AG09309 (cell line): ENCODE data around the gene RASA1.

Experiments used
- DNase-seq: peaks from one replicate; pipeline ENCODE4 v3.0.0-alpha.2; 2010; ENCODE audit warnings: low read depth
- H3K4me3 ChIP-seq: 2 replicates; pipeline ENCODE4 v1.5.1; 2011; ENCODE audit warnings: mild to moderate bottlenecking, low read depth, low read length, moderate library complexity; ENCODE audit not compliant: control insufficient read depth
- TF ChIP-seq, protein P1 (sequence below): IDR thresholded peaks from 2 replicates; pipeline ENCODE4 v1.5.1; 2011; ENCODE audit warnings: mild to moderate bottlenecking, low read depth, low read length, inconsistent platforms; ENCODE audit not compliant: insufficient read depth, control insufficient read depth; ENCODE audit errors: missing control alignments

The RASA1 gene

DNA sequence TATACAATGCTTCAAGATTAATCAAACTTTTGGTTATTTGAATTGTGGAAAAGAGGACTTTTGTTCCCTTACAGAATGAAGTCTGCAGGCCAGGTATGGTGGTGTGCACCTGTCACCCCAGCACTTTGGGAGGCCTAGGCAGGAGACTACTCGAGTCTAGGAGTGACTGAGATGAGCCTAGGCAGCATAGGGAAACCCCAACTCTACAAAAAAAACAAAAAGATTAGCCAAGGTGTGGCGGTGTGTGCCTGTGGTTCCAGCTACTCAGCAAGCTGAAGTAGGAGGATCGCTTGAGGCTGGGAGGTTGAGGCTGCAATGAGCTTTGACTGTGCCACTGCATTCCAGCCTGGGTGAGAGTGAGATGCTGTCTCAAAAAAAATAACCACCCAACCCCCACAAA lies 135.7 kb downstream of the RASA1 start:
- DNase-seq = no peak
- H3K4me3 ChIP-seq = no peak overlapping the region
- TF ChIP-seq, protein P1, sequence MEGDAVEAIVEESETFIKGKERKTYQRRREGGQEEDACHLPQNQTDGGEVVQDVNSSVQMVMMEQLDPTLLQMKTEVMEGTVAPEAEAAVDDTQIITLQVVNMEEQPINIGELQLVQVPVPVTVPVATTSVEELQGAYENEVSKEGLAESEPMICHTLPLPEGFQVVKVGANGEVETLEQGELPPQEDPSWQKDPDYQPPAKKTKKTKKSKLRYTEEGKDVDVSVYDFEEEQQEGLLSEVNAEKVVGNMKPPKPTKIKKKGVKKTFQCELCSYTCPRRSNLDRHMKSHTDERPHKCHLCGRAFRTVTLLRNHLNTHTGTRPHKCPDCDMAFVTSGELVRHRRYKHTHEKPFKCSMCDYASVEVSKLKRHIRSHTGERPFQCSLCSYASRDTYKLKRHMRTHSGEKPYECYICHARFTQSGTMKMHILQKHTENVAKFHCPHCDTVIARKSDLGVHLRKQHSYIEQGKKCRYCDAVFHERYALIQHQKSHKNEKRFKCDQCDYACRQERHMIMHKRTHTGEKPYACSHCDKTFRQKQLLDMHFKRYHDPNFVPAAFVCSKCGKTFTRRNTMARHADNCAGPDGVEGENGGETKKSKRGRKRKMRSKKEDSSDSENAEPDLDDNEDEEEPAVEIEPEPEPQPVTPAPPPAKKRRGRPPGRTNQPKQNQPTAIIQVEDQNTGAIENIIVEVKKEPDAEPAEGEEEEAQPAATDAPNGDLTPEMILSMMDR = no peak

GRCh38 chr5:87403899-87404298 lies 136.2 kb downstream of the RASA1 start:
- TF ChIP-seq, protein P1 = no peak

GRCh38 chr5:87404359-87404758 lies 136.7 kb downstream of the RASA1 start:
- TF ChIP-seq, protein P1 = no peak
- H3K4me3 ChIP-seq = no peak overlapping the region
- no peak for DNase-seq

More at GRCh38 chr5:87403899-87404298, 136.2 kb downstream of the RASA1 start:
- DNase-seq = no peak
- no peak overlapping the region for H3K4me3 ChIP-seq

DNA sequence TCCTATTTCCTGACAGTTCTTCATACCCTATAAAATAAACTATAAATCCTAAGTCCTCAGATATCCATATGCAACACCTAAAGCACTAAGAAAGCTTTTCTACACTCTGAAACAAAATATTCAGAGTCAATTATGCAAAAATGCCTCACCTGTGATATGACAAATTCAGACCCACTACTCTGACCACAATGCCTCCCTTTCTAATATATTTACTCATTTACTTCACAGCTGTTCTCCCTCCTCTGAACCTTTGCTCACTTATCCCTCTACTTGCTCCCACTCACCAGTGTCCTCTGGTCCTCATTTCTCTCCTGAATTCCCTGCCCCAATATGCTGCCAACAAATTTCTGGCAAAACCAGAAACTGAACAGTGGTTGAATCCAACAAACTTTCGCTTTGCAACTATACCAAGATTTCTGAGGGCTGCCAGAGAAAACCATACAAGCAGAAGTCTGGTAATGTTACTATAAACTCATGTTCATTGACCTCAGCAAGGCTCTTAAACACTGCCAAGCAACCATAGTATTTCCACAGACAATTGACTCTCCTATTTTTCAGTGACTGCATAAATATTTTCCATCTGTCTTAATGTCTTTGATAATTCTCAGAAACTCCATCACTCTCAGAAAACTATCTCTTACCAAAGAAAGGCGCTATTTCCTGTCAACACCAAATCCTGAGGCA lies 137.9 kb downstream of the RASA1 start:
- TF ChIP-seq, protein P1 = no peak
- DNase-seq = no peak
- no peak overlapping the region for H3K4me3 ChIP-seq

DNA sequence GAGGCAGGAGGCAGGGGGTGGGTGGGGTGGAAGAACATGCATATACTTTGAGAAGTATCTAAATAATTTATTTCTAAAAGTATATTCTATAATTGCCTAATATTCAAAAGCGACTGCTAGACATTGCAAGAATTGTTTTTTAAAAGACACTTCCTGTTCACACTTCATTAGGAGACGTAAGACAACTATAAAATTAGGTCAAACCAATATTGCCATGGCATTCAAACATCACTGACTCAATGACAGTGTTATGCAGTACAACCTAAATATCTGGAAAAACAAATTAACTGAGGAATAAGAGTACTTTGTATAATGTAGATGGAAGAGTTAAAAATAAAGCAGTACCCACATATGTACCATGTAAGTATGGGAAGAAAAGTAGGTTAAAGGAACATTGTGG lies 140.5 kb downstream of the RASA1 start:
- TF ChIP-seq, protein P1 = no peak

DNA sequence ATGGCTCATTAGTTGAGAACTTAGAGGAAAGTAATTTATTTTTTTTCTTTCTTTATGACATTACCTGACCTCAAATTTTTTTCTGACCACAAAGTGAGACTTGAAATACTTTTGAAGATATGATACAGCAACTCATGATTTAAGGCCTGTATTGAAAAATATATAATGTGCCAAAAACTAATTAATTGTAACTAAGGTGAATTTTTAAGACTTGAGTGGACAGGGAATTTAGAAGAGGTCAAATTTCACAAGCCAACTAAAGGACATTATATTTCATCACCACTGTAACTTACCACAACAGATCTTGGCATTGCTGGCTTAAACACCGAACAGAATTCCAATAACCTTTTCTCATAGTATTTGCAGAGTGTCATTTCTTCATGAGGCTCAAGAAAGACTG lies 143.2 kb downstream of the RASA1 start:
- TF ChIP-seq, protein P1 = no peak
- H3K4me3 ChIP-seq = no peak overlapping the region; the same call in 1 of the 2 replicates
- DNase-seq = peak; percentile 93

More for the DNA sequence above, 140.5 kb downstream of the RASA1 start:
- no peak overlapping the region for H3K4me3 ChIP-seq
- no peak for DNase-seq

- H3K4me3 ChIP-seq = peak overlapping the region; percentile 67
- DNase-seq = no peak
- TF ChIP-seq, protein P1 = no peak
Observed at GRCh38 chr5:87411586-87411972, 143.9 kb downstream of the RASA1 start.
